GM03348 (cell line): ENCODE measurements around the gene CLEC2L.
"Not testable (repeated sequence)": the region's sequence is repeated elsewhere in the genome, so short reads cannot be mapped to it uniquely, and the experiment has no call there.

Source experiments
- DNase-seq: peaks from one replicate; pipeline ENCODE4 v3.0.0; 2012; ENCODE audit warnings: low spot score

CLEC2L gene

DNA sequence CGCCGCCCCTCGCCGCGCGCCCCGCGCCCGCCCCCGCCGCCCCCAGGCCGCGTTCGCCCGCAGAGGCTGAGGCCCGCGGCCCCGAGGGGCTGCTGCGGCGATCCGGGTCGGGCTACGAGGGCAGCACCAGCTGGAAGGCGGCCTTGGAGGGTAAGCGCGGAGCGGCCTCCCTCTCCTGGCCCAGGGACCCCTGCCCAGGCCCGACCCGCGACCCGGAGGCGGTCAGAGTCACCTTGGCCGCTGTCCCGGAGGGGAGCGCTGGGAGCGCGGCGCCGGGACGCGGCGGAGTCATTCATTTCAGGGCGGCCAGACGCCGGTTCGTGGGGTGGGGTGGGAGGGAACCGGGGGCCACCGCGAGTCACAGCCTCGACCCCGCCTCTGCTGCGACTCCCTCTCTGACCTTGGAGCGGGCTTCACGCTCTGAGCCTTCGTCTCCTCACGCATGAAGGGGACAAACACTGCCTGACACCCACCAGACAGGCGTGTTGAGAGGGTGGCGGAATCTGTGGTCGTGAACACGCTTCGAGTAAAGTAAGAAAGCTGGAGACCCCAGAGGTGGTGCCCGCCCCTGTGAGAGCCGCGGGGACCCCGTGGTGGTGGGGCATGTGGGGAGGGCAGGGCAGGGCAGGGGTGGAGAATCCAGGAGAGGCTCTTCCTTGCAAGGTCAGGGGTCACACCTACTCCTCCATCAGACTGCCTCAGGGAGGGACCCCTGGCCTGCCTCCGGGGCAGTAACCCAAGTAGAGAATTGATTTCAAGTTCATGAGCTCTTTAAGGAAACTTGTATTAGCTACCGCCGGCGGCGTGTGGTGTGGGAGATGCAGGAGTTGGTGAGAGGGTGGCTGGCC, 707 bp downstream of the CLEC2L start:
- DNase-seq = no peak

DNA sequence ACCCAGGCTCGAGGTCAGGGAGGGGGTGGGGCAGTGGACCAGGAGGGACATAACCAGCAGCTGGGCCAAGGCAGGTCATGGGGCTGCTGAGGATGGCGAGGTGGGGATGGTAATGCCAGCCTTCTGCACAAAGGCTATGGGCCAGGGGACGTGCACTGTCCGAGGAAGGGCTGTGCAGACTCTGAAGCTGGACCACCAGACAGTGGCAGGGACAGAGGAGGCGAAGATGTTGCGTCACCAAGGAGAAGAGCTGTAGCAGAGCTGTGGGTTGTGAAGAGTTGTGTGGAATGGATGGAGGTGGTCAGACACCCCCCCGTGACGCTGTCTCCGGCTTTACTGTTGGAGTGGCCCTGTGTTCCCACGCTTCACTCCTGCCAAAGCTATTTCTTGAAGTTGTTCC, 1.8 kb downstream of the CLEC2L start:
- no peak for DNase-seq

DNA sequence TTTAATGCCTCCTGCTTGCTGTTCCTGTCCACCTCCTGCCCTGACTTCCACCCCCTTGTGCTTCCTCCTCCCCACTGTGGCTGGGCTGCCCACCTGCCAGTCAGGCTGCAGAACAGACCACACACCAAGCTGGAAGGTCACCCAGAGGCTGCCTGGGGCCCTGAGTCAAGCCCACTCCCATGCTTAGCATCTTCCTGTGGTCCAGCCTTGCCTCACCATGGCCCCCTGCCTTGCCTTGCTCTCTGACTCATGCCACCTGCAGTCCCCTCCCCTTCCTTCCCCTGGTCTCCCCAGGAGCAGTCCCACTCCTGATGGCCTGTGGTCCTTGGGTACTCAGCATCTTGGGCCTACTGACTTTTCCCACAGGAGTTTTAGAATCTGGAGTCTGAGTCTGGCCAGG, 2.3 kb downstream of the CLEC2L start:
- no peak for DNase-seq

GRCh38 chr7:139526578-139527544, 3.4 kb downstream of the CLEC2L start:
- peak; percentile 77 for DNase-seq

DNA sequence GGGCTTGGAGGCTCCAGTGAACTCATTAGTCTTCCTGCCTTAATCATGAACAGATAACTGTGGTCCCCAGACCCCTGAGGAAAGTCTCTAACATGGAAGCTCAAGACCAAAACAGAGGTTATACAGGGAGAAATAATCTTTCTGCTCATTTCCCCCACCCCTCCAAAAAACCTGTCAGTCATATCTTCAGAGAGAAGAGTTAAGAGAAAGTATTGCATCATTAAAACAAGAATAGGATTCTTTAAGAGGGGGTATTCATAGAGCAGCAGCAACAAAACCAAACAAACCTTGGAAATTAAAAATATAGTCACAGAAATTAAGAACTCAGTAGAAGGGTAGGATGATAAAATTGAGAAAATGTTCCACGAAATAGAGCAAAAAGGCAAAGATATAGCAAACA, 7.6 kb downstream of the CLEC2L start:
- no peak for DNase-seq

GRCh38 chr7:139532636-139533155, 9.2 kb downstream of the CLEC2L start:
- no peak for DNase-seq

- DNase-seq = no peak
Measured at GRCh38 chr7:139534096-139534495, 10.6 kb downstream of the CLEC2L start.

DNA sequence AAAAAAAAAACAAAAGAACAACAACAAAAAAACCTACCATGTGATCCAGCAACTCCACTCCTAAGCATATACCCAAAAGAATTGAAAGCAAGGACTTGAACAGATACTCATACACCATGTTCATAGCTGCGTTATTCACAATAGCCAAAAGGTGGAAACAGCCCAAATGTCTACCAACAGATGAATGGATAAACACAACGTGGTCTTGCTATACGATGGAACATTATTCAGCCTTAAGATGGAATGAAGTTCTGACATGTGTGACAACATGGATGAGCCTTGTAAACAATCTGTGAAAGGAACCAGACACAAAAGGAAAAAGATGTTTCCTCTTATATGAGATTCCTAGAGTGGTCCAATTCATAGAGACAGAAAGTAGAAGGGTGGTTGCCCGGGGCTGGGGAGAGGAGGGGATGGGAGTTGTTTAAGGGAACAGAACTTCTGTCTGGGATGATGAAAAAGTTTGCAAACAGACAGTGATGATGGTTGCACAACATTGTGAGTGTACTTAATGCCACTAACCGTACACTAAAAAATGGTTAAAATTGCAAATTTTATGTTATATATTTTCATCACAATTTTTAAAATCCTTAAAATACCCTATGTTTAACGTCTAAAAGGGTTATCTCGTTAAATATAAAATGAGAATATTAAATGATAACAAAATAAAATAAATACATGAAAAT, 11.6 kb downstream of the CLEC2L start:
- DNase-seq = no peak

GRCh38 chr7:139536152-139536551, 12.7 kb downstream of the CLEC2L start:
- no peak for DNase-seq

DNA sequence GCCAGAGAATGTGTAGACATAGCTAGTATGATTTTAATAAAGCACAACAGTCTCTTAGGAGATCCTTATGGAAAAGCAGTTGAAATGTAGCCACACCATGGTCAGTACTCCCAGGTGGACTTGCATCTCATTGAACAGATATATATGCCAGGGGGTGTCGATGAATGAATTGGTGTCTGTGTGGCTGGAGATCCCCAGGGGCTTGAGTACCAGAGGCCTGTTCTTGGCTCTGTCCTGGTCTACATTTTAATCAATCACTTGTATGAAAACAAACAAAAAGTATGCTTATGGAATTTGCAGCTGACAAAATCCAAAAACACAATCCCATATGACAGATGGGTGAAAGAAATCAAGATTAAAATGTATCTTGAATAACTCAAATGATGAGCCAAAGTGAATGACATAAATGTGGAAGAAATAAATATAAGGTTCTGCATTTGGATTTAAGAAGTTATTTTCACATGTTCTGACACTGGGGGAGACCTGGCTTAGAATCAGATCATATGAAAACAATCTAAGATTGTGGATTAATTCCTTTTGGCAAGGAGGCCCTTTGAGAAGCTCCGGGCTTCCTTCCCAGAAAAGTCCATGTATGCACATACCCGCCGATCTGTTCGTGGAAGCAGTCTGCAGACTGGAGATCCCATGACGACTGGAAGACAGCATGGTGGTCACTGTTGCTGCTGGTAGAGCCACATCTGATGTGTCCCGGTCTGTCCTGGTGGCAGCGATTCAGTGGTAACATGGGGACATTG, 15.6 kb downstream of the CLEC2L start:
- no peak for DNase-seq

GRCh38 chr7:139540203-139540602, 16.7 kb downstream of the CLEC2L start:
- DNase-seq = no peak

DNA sequence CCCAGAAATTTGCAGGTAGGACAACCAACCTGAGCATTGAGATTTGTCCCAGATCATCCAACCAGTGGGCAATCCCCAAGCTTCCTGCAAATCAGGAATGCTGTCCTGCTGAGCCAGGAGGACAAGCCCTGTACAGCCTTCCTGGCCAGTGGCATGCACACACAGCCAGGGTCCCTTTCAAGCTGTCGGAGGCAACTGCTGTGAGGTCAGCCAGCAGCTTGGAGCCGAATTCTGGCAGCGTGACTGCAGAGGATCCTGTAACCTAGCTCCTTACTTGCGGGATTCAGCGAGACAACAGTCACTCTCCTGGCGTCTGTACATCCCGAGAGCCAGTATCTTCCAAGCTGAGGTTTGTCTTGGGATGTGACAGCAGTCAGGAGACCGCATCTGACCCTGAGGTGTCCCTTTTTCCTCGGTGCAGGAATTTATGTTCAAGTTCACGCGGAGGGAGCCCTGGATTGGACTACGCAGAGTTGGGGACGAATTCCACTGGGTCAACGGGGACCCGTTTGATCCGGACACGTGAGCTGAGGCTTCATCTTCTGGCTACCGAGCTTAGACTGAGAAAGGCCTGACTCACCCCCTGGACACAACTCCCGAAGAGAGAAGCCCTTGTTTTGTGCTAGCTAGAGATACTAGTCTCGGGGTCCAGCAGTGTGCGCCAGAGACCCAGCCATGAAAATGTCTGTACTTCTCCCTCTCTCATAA, 18.3 kb downstream of the CLEC2L start:
- DNase-seq = no peak

DNA sequence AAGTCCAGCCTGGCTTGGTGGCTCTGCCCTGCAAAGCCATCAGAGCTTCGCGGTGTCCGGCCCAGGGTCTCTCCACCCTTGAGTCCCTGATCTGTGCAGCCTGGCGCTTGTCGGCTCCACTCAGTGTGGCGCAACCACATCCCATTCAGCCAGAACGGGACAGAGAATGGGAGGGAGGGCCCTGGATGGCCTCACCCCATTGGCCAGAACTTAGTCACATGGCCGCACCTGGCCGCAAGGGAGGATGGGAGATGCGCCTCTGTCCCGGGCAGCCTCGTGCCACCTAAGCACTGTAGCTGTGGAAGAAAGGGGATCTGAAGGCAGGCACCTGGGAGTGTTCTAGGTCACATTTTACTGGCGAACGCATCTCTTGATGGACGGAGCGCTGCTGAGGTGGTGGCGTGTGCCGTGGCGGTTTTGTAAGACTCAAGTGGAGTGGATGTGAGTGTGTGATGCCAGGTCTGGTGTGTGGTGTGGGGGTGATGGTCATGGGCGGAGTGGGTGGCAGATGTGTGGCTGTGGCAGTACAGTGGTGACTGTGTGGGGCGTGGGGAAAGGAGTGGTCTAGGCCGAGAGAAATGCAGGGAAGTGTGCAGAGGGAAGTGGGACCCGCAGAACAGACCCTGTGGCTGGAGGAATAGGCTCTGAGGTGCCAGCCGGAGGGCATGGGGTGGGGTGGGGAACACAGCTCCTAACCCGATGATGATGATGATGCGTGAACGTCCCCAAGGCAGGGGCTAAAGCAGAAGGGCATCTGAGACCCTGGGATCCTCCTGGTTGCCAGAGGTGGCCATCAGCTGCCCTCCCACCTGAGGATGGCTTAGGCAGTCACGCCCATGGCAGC, 19.0 kb downstream of the CLEC2L start:
- no peak for DNase-seq

GRCh38 chr7:139543801-139544603, 20.5 kb downstream of the CLEC2L start:
- no peak for DNase-seq

- no peak for DNase-seq
Measured at GRCh38 chr7:139544645-139545044, 21.2 kb downstream of the CLEC2L start.

DNA sequence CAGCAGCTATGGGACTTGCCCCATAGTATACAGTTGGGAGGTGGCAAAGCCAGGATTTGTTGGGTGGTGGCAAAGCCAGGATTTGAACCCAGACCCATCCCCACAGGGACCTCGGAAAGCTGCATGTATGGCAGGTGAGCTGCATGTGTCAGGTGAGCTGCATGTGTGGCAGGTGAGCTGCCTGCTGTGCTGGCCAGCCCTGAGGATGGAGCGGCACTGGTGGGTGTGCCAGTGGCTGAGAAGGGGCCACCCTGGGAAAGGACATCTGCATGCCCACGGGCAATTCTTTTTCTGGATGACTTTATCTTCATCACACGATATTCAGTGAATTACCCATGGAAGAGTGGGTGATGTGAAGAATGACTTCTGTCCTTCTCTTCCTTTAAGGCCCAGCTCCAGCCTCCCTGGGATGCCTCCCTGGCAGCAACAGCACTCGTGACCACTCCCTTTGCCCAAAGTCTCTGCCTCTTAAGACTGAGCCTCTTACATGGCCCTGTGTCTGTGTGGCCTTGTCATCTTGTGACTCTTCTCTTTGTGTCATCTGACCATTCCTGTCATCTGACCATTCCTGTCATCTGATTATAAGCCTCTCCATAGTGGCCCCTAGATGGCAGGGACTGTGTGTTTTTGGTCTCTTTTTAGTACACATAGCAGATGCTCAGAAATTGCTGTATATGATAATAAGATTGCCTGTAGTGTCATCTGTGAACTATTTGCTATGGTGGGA, 25.0 kb downstream of the CLEC2L start:
- DNase-seq = no peak

GRCh38 chr7:139553991-139554700, 30.7 kb downstream of the CLEC2L start:
- not testable (repeated sequence) for DNase-seq
